GM11168 (cell line): Measurements from ENCODE around the gene TAF6.

Source experiments
- in situ Hi-C: fragments of 300-500 bp; cut with MboI; formaldehyde crosslinking; loops from one replicate; pipeline ENCODE4 v1.12.0; 2022; ENCODE audit warnings: low sequenced_read_pairs; ENCODE audit not compliant: unreplicated experiment

The TAF6 gene

DNA sequence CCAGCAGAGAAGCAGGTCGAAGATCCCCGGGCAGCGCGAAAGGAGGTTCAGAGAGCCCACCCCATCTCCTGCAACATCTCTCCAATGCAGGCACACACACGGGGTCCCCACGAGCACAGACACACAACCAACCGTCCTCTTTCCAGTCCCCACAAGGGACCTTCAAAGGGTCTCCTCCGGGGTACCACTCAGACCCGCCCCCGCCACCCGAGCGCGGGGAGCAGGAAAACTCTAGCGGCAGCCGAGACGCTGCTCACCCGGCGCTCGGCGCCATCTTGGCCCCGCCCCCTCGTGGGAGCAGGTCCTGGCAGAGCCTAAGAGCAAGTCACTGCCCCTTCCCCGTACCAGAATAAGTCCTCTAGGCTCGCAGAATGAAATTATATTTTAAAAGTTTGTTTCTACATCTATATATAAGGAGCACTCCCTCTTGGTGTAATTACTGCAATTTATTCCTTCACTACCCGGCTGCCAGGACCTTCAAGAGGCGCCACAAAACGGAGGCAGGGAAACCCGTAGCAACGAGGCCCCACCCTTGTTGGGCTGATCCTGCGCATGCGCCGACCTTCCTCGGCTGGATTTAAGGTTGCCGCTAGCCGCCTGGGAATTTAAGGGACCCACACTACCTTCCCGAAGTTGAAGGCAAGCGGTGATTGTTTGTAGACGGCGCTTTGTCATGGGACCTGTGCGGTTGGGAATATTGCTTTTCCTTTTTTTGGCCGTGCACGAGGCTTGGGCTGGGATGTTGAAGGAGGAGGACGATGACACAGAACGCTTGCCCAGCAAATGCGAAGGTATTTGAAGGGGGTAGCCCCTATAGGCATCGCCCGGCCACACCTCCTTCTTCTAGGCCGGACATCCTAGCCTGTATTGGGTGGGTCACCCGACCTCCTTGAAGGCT, at the start of gene TAF6, which contains the start of gene CNPY4:
TSS of gene TAF6 (minus strand) at position 287 of the 898 bp plus-strand sequence. CDS start 5,149 bp downstream, outside the sequence.
TSS of gene CNPY4 (plus strand) at position 563 of the 898 bp plus-strand sequence. CDS start at position 674, 111 bp downstream.
- in situ Hi-C loops, result no loop called here

DNA sequence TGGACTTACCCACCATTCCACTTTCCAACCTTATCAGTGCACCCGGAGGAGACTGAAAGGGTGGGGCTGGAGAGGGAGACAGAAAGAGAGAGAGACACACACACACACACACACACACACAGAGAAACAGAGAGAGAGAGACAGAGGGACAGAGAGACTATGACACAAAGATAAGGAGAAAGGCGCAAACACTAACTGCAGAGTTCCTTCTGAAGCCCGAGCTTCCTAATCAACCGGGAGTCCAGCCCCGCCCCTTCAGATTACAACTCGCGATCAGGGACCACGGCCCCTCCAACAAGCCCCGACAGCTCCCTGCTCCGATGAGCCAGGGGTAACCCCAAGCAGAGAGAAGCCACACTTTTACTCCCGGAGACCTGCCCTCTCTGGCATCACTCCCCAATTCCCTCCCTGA, 48.8 kb upstream of the TAF6 start:
- in situ Hi-C loops, result no loop called here

DNA sequence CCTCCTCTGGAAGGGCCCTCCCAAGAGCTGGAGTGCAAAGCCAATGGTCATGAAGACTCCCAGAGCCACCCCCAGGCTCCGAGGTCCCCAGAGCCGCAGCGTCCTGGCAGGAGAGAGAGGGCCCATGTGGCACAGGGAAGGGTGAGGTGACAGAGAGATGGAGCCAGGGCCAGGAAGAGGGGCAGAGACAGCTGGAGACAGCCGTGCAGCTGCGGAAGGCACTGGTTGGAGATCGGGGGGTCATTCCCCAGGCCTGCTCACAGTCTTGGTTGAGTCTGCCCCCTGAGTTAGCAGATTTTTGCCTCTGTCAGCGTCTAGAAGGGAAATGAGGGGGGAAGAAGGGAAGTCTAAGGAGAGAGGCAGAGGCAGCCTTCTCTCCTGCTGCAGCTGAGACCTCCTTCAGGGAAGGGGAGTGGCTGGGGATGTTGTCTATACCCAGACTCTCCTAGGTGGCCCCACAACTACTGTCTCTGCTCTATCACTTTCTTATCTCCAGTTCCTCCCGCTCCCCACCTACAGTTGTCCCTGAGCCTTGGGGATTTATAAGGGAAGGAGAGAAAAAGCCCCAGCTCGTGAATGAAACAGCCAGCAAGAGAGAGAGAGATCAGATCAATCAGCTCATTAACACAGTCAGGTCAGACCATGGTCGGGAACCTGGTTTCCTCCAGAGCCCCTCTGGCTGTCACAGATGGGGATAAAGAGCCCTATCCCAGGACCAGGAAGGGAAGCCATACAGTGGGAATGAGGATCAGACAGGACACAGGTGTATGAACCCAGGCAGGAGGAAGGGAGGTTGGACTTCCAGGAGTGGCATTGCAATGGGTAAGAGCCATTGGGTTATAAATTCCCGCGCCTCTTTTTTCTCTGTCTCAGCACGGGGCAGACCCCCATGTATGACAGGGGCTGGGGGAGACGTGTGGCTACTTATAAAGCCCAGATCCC, 48.1 kb upstream of the TAF6 start:
- in situ Hi-C loops, result no loop called here

DNA sequence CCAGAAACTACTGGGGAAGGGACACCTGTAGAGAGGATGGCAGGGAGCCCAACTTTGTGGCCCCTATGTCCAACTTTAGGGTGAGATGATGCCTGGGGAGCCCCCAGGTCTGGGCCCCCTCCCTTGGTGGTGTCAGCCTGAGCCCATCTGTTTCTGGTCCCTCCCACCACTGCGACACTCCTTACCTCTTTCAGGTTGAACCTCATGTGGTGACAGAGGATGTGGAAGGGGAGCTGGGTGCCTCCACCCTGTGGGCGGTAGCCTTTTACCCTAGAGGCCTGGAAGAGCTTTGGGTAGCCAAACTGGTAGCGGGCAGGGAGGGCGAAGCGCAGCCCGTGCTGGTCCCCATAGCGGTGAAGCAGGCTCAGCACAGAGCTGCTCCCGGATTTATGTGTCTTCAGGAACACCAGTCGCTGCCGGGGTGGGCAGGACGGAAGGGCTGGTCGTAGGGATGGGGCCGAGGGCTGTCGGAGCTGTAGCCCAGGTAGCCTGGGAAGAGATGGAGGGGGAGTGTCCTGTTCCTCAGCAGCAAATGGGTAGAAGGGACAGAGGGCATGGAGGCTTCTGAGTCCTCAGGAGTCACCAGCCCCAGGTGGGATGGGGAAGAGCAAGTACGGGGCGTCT, 47.3 kb upstream of the TAF6 start:
- in situ Hi-C loops, result no loop called here

GRCh38 chr7:100163871-100164270, 44.7 kb upstream of the TAF6 start:
- in situ Hi-C loops, result no loop called here

DNA sequence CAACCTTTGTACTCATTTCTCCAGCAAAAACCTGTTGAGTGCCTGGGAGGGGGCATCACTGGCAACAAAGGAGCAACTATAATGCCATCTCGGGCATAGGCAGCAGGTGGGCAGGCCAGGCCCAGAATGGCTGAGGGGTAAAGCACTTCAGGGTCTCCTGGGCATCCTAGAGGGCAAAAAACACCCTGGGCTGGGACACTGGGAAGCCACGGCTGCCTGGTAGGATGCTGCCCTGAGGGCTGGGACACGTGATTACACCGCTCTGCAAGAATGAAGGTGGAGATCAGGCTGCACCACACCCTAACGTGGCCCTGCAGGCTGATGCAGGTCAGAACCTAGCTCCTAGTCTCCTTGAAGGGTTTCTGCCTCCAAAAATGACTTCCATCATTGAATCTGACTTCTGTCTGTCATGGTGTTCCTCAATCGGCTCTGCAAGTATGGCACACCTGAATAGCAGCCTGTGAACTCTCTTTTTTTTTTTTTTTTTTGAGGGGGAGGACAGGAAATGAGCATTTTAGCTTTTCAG, 43.9 kb upstream of the TAF6 start:
- in situ Hi-C loops, result no loop called here

- in situ Hi-C loops, result no loop called here
Measured at GRCh38 chr7:100160067-100160466, 40.9 kb upstream of the TAF6 start.

GRCh38 chr7:100159099-100159623, 40.0 kb upstream of the TAF6 start:
- in situ Hi-C loops, result no loop called here

- in situ Hi-C loops, result no loop called here
Measured at GRCh38 chr7:100158229-100159098, 39.3 kb upstream of the TAF6 start, which contains the start of gene TRAPPC14. TSS of gene TRAPPC14 (minus strand) at chr7:100158723. CDS start at chr7:100158499, 224 bp downstream.

DNA sequence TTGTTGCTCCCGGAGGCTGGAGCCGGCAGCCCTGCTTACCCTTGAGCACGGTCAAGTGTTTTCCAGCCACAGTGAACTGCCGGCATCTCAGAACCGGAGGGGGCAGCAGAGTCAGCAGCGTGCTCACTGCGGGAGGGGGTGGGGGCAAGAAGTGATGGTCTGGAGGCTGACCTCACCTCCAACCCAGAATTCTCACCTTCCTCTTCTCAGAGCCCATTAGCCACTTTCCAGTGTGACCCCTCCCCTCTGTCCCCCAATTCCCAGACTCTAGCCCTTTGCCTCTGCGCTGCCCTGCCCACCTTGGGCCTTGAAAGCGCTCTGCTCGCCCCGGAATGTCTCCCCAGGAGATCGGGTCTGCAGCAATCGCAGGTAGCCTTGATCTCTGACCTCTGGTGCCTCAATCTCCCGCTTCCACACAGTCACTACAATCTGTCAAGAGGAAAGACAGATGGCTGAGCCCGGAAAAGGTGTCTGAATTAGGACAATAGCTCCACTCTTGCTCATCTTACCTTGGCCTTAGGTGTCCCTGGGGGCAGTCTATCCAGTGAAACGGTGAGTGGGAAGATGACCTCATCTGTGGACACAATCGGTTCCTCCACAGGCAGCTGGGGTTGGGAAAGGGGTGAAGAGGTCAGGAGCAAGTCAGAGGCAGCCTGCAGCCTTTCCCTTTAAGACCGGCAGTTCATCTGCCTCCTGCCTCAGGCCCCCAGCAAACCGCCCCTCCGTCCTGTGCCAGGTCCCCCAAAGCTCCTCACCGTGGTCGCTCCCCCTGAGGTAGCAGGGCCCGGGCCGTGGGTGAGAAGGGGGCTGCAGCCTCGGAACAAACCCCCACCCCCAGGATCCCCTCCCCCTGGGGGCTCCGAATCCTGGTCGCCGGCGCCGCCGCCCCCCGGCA, 38.4 kb upstream of the TAF6 start:
- in situ Hi-C loops, result no loop called here

GRCh38 chr7:100157069-100157333, 37.8 kb upstream of the TAF6 start:
- in situ Hi-C loops, result no loop called here

- in situ Hi-C loops, result no loop called here
Measured at GRCh38 chr7:100156331-100157068, 37.3 kb upstream of the TAF6 start.

- in situ Hi-C loops, result no loop called here
Measured at GRCh38 chr7:100155553-100156317, 36.6 kb upstream of the TAF6 start.

GRCh38 chr7:100154651-100155491, 35.7 kb upstream of the TAF6 start:
- in situ Hi-C loops, result no loop called here

DNA sequence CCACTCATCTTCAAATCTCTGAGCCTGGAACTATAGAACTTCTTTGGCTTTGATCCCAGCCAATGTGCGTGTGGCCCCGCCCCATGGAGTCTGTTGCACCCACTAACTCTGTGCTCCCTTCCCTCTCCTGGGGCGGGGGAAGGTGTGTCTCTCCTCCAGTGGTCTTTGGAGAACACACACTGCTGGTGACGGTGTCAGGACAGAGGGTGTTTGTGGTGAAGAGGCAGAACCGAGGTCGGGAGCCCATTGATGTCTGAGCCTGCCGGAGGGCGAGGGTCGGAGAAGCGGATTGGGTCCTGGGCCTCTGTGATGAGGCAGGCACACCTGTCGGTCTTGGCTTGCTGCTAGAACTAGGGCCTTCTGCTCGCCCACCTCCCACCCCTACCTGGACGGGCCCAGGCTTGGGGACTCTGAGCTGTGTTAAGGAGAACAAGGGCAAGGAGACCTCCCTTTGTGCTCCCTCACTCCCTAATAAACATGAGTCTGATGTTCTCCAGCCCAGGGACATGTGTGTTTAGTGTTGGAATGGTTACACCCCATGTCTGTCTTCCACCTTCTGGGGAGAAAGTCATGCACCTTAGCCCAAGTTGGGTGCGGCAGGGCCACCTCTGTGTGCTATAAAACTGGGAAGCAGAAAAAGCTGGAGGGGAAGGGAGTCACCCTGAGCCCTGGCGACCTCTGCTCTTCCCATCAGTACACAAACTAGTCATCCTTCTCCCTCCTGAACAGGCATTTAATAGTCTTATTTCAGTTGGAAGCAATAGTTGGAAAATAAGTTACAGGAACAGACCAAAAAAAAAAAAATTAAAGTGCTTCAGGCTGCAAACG, 34.8 kb upstream of the TAF6 start:
- in situ Hi-C loops, result no loop called here
